ENCODE data around the gene TRAPPC6A.

The TRAPPC6A gene

GRCh38 chr19:45177817-45178261 is at the start of gene TRAPPC6A:
TRAPPC6A (minus strand) TSS chr19:45178237; CDS start chr19:45178218, 19 bp downstream.
- Histone ChIP-seq H3K4me3 (ENCODE audit: low read length) (peak within 1 kb of the TSS; percentile 100), H3K79me2 (ENCODE audit: control insufficient read depth, low read length) (peaks cover 57% of the 10 kb centered on the region), H3K4me2 (ENCODE audit: low read length) (peak within 1 kb of the TSS; percentile 99), H3K36me3 (ENCODE audit: control insufficient read depth, low read length) (peaks cover 17% of the 10 kb centered on the region), H3K9me3 (ENCODE audit: control insufficient read depth, insufficient read depth, low read length) (no peaks in the 10 kb centered on the region), H3K9me2 (replicated peaks; ENCODE audit: control insufficient read depth, low read length) (no peaks in the 10 kb centered on the region), H4K20me1 (ENCODE audit: control insufficient read depth, insufficient read depth, low read depth, low read length) (no peaks in the 10 kb centered on the region; the same call in 1 of the 2 replicates), H3F3A (ENCODE audit: control insufficient read depth, insufficient read depth) (no peaks in the 10 kb centered on the region), H3K27me3 (ENCODE audit: control insufficient read depth, low read length) (no peaks in the 10 kb centered on the region), H3K27ac (ENCODE audit: low read depth, low read length) (peak within 1 kb of the TSS; percentile 68), H3K4me1 (ENCODE audit: control insufficient read depth, low read length) (peaks cover 25% of the 10 kb centered on the region)
- TF ChIP-seq CTCF (IDR thresholded peaks at IDR 0.05; ENCODE audit: low read depth, low read length, poor library complexity, severe bottlenecking): no peak
- TF ChIP-seq EZH2phosphoT487 (IDR thresholded peaks at IDR 0.05; ENCODE audit: borderline replicate concordance, low read length): no peak

- H3F3A ChIP-seq (ENCODE audit: control insufficient read depth, insufficient read depth): no peaks in the 10 kb centered on the region
- no peaks in the 10 kb centered on the region for H3K36me3 ChIP-seq (ENCODE audit: control insufficient read depth, low read length)
- H4K20me1 ChIP-seq (ENCODE audit: control insufficient read depth, insufficient read depth, low read depth, low read length): no peaks in the 10 kb centered on the region
- no peaks in the 10 kb centered on the region for H3K4me1 ChIP-seq (ENCODE audit: control insufficient read depth, low read length)
- H3K9me2 ChIP-seq (replicated peaks; ENCODE audit: control insufficient read depth, low read length): no peaks in the 10 kb centered on the region
- H3K9me3 ChIP-seq (ENCODE audit: control insufficient read depth, insufficient read depth, low read length): no peaks in the 10 kb centered on the region
- H3K4me2 ChIP-seq (ENCODE audit: low read length): no peak overlapping the region
- no peak for TF ChIP-seq CTCF (IDR thresholded peaks at IDR 0.05; ENCODE audit: low read depth, low read length, poor library complexity, severe bottlenecking)
- no peak for TF ChIP-seq EZH2phosphoT487 (IDR thresholded peaks at IDR 0.05; ENCODE audit: borderline replicate concordance, low read length)
- H3K27me3 ChIP-seq (ENCODE audit: control insufficient read depth, low read length): peaks cover 15% of the 10 kb centered on the region
- H3K27ac ChIP-seq (ENCODE audit: low read depth, low read length): no peak overlapping the region
- H3K4me3 ChIP-seq (ENCODE audit: low read length): no peak overlapping the region
- no peaks in the 10 kb centered on the region for H3K79me2 ChIP-seq (ENCODE audit: control insufficient read depth, low read length)
Measured at GRCh38 chr19:45224645-45225044, 46.6 kb upstream of the TRAPPC6A start.

- Histone ChIP-seq H4K20me1 (ENCODE audit: control insufficient read depth, insufficient read depth, low read depth, low read length) (no peaks in the 10 kb centered on the region), H3K4me3 (ENCODE audit: low read length) (no peak overlapping the region), H3F3A (ENCODE audit: control insufficient read depth, insufficient read depth) (0 out of 2 replicates have a peak, but pooled peaks cover 2% of the 10 kb centered on the region), H3K79me2 (ENCODE audit: control insufficient read depth, low read length) (no peaks in the 10 kb centered on the region), H3K4me1 (ENCODE audit: control insufficient read depth, low read length) (no peaks in the 10 kb centered on the region), H3K27ac (ENCODE audit: low read depth, low read length) (no peak overlapping the region), H3K36me3 (ENCODE audit: control insufficient read depth, low read length) (no peaks in the 10 kb centered on the region), H3K4me2 (ENCODE audit: low read length) (no peak overlapping the region), H3K9me2 (replicated peaks; ENCODE audit: control insufficient read depth, low read length) (no peaks in the 10 kb centered on the region), H3K27me3 (ENCODE audit: control insufficient read depth, low read length) (peaks cover 15% of the 10 kb centered on the region), H3K9me3 (ENCODE audit: control insufficient read depth, insufficient read depth, low read length) (no peaks in the 10 kb centered on the region)
- TF ChIP-seq EZH2phosphoT487 (IDR thresholded peaks at IDR 0.05; ENCODE audit: borderline replicate concordance, low read length) (no peak), CTCF (IDR thresholded peaks at IDR 0.05; ENCODE audit: low read depth, low read length, poor library complexity, severe bottlenecking) (no peak)
Measured at GRCh38 chr19:45223879-45224278, 45.8 kb upstream of the TRAPPC6A start.
